ENCODE measurements around the gene MRGPRF. TPM values are rescaled to one million over a fixed set of nuclear protein-coding genes. Genes with fewer than 3 reads are reported as not detected.

The MRGPRF gene
- total RNA-seq, 1 experiment from 2014 or later: 0.76 TPM

- TF ChIP-seq SP1 (IDR thresholded peaks at IDR 0.05; ENCODE audit: low read depth) (no peak), CEBPB (IDR thresholded peaks at IDR 0.05; ENCODE audit: low read depth) (no peak), RAD21 (IDR thresholded peaks at IDR 0.05; ENCODE audit: low read depth) (no peak), ELF1 (IDR thresholded peaks at IDR 0.05; ENCODE audit: borderline replicate concordance, low read depth) (no peak), ZFX (IDR thresholded peaks at IDR 0.05) (no peak), EZH2phosphoT487 (IDR thresholded peaks at IDR 0.05; ENCODE audit: borderline replicate concordance) (no peak), CTCF (IDR thresholded peaks at IDR 0.05 in 2 of 3, conservative IDR thresholded peaks at IDR 0.05 in 1 of 3; ENCODE audit: borderline replicate concordance in 1 of 3, insufficient read depth in 1 of 3, low read depth in 2 of 3, low read length in 2 of 3) (no peak), SIN3A (IDR thresholded peaks at IDR 0.05; ENCODE audit: low read depth) (no peak), FOSL1 (IDR thresholded peaks at IDR 0.05; ENCODE audit: low read depth) (no peak), SRF (IDR thresholded peaks at IDR 0.05; ENCODE audit: low read depth) (no peak), ZNF274 (IDR thresholded peaks at IDR 0.05; ENCODE audit: low read depth, low read length) (no peak), EGR1 (IDR thresholded peaks at IDR 0.05; ENCODE audit: low read depth) (no peak), ATF3 (IDR thresholded peaks at IDR 0.05) (no peak), YY1 (IDR thresholded peaks at IDR 0.05; ENCODE audit: extremely low read depth, insufficient replicate concordance, low read depth, low read length) (no peak), MAX (IDR thresholded peaks at IDR 0.05) (no peak)
- ChIA-PET RAD21 (ENCODE audit: low non-redundant PET in 1 of 2, low total read pairs in 2 of 2, uncharacterized antibody in 2 of 2, unreplicated experiment in 2 of 2) (no interaction called here), CTCF (interaction anchor here (0.8 to 1.1 kb wide), 4 partner anchors 9 to 88 kb away, joined by 3 to 5 read pairs (median 4); no protein-coding TSS in a partner anchor), POLR2A (no interaction called here)
- Histone ChIP-seq H3K9me3 (ENCODE audit: control insufficient read depth in 1 of 2, insufficient read depth in 1 of 2, low read depth in 1 of 2, low read length in 2 of 2) (no peaks in the 10 kb centered on the region), H3K79me2 (ENCODE audit: insufficient read depth, low read length) (no peaks in the 10 kb centered on the region), H3K27me3 (ENCODE audit: insufficient read depth, low read length) (no peaks in the 10 kb centered on the region), H3K9ac (ENCODE audit: low read length) (no peak overlapping the region), H3K4me3 (replicated peaks in 1 of 2; ENCODE audit: low read depth in 1 of 2, low read length in 2 of 2) (no peak overlapping the region), H2AFZ (ENCODE audit: low read depth, low read length, poor library complexity, severe bottlenecking) (no peak overlapping the region), H3K36me3 (ENCODE audit: control insufficient read depth in 1 of 2, insufficient read depth in 2 of 2, low read length in 2 of 2) (no peaks in the 10 kb centered on the region), H4K20me1 (ENCODE audit: insufficient read depth) (no peaks in the 10 kb centered on the region), H3K9me2 (ENCODE audit: insufficient read depth) (no peaks in the 10 kb centered on the region), H3K4me1 (ENCODE audit: control insufficient read depth in 1 of 2, insufficient read depth in 2 of 2, low read length in 2 of 2) (no peaks in the 10 kb centered on the region; a peak in 1 of 4 replicates), H3K27ac (ENCODE audit: low read depth, low read length) (no peak overlapping the region), H3K4me2 (ENCODE audit: low read length) (no peak overlapping the region)
- DNase-seq (ENCODE audit: low read depth, low spot score) (no peak), ATAC-seq (0 out of 2 replicates have a peak, but pooled peaks have one; percentile 6)
- BruUV-seq (replicated peaks): no TSS peak
- intact Hi-C loops (cut with micrococcal nuclease): loop anchor here (2.0 to 10.0 kb wide), 2 partner anchors 88 to 132 kb away; partner anchors contain the start of gene TPCN2
Observed at GRCh38 chr11:68956547-68957254, 56.3 kb downstream of the MRGPRF start.
